Left lung (tissue), 10 donors: Measurements from ENCODE around the gene DNAJA4. TPM values are rescaled to one million over a fixed set of nuclear protein-coding genes. Genes with fewer than 3 reads are reported as not detected.

ENCODE experiments used
- ATAC-seq: fragments of 200-7000 bp; cut with Tn5 transposase; one replicate; pipeline ENCODE4 v1.9.1; 2020; ENCODE audit warnings: moderate library complexity
- DNase-seq, 4 donors: peaks; one replicate each; pipeline ENCODE4 v3.0.0-alpha.2; 2013 to 2020
- H3K27ac ChIP-seq, 2 donors: fragments of 200-600 bp; sonication (generic) in 1 of 2; one replicate each; pipeline versions ENCODE4 v1.5.0 to v1.8.0; 2020 to 2021
- H3K27me3 ChIP-seq, 2 donors: fragments of 200-600 bp; sonication (generic) in 1 of 2; one replicate each; pipeline versions ENCODE4 v1.5.0 to v1.8.0; 2020 to 2021
- H3K36me3 ChIP-seq, 2 donors: fragments of 200-600 bp; sonication (generic) in 1 of 2; one replicate each; pipeline versions ENCODE4 v1.5.0 to v1.8.0; 2020 to 2021
- H3K4me1 ChIP-seq, 2 donors: fragments of 200-600 bp; one replicate each; pipeline ENCODE4 v1.8.0; 2021
- H3K4me3 ChIP-seq, 2 donors: fragments of 200-600 bp; sonication (generic) in 1 of 2; one replicate each; pipeline versions ENCODE4 v1.5.0 to v1.8.0; 2020 to 2021; ENCODE audit warnings: mild to moderate bottlenecking in 1 of 2
- H3K9me3 ChIP-seq, 2 donors: fragments of 200-600 bp; sonication (generic) in 1 of 2; one replicate each; pipeline versions ENCODE4 v1.5.0 to v1.8.0; 2020 to 2021
- intact Hi-C, 2 donors: fragments of 100-400 bp; cut with DNase I; formaldehyde crosslinking; loops; one replicate each; pipeline versions ENCODE4 v1.11.2 to v1.14.2; 2022
- polyA plus RNA-seq, 6 donors: library from polyadenylated mRNA; unstranded; fragments of 120-200 nt; gene quantifications; one replicate each; pipeline ENCODE4 v1.2.1, GENCODE V29; 2013; ENCODE audit not compliant: insufficient read length in 6 of 6
- total RNA-seq, 2 donors: library from RNA; stranded (reverse); fragmentation: NEBNext Ultra II Directional; extraction: Animal tissue kit (Norgen Biotek cat#: 25700); gene quantifications; one replicate each; pipeline ENCODE4 v1.2.1, GENCODE V29; 2021
- TF ChIP-seq, protein P1 (sequence below), 2 donors: fragments of 200-600 bp; sonication (generic) in 1 of 2; IDR thresholded peaks; one replicate each; pipeline versions ENCODE4 v1.5.0 to v1.8.0; 2021; ENCODE audit warnings: antibody characterized with exemption in 2 of 2
- donor health status: DM: no; HTN: yes; CAD: no.
- donor health status: DM: no; HTN: no; CAD: no.

Gene DNAJA4
- total and polyA plus RNA-seq, 8 donors, result 17.2 to 45.3 (median 34.2) TPM

DNA sequence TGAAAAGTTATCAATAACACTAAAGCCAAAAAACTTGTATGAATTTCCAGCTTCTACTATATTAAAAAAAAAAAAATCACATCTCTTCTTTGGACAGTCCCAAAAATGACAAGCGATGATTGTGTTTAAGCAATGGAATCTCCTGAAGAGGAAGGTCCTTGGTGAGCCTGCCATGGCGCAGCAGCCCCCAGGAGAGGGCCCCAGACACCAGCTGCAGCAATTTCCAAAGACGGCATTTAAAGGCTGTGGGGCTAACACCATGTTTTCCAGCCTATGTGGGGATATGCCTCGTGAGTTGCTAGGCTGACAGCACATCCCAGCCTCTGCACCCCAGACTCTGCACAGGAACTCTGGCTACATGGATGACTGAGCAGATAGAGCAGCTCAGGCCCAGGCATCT, 20.4 kb downstream of the DNAJA4 start:
- intact Hi-C loops, result no loop called here

DNA sequence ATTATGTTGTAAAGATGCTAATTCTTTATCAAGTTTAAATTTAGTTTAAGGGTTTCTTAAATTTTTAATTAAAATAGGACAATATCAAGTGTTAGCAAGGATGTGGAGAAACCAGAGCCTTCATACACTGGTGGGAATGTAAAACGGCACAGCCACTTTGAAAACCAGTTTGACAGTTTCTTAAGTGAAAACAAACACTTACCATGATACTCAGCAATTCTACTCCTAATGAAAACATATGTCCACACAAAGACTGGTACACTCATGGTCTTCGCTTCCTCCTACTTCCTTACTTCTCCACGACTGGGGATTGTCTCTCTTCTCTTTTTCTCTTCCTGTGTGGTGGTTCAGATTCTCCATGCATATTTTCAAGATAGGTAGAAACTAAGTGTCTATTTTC, 25.9 kb downstream of the DNAJA4 start:
- H3K27ac ChIP-seq, result no peak overlapping the region
- TF ChIP-seq, protein P1, sequence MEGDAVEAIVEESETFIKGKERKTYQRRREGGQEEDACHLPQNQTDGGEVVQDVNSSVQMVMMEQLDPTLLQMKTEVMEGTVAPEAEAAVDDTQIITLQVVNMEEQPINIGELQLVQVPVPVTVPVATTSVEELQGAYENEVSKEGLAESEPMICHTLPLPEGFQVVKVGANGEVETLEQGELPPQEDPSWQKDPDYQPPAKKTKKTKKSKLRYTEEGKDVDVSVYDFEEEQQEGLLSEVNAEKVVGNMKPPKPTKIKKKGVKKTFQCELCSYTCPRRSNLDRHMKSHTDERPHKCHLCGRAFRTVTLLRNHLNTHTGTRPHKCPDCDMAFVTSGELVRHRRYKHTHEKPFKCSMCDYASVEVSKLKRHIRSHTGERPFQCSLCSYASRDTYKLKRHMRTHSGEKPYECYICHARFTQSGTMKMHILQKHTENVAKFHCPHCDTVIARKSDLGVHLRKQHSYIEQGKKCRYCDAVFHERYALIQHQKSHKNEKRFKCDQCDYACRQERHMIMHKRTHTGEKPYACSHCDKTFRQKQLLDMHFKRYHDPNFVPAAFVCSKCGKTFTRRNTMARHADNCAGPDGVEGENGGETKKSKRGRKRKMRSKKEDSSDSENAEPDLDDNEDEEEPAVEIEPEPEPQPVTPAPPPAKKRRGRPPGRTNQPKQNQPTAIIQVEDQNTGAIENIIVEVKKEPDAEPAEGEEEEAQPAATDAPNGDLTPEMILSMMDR (IDR thresholded peaks at IDR 0.05), result no peak
- H3K27me3 ChIP-seq, result no peaks in the 10 kb centered on the region
- H3K9me3 ChIP-seq, result no peaks in the 10 kb centered on the region
- ATAC-seq, result peak; percentile 89
- H3K36me3 ChIP-seq, result peaks cover 0 to 83% of the 10 kb centered on the region in 2 donors
- DNase-seq, result peak in 1 of 4 donors; percentile 34
- H3K4me1 ChIP-seq, result no peaks in the 10 kb centered on the region
- intact Hi-C loops, result no loop called here
- no peak overlapping the region for H3K4me3 ChIP-seq

More for the DNA sequence above, 20.4 kb downstream of the DNAJA4 start:
- H3K36me3 ChIP-seq, result peaks cover 0 to 100% of the 10 kb centered on the region in 2 donors
- H3K4me3 ChIP-seq, result no peak overlapping the region
- DNase-seq (no peak), ATAC-seq (no peak)
- TF ChIP-seq, protein P1 (IDR thresholded peaks at IDR 0.05), result no peak
- H3K27me3 ChIP-seq, result no peaks in the 10 kb centered on the region
- no peaks in the 10 kb centered on the region for H3K9me3 ChIP-seq
- no peak overlapping the region for H3K27ac ChIP-seq
- H3K4me1 ChIP-seq, result no peaks in the 10 kb centered on the region

DNA sequence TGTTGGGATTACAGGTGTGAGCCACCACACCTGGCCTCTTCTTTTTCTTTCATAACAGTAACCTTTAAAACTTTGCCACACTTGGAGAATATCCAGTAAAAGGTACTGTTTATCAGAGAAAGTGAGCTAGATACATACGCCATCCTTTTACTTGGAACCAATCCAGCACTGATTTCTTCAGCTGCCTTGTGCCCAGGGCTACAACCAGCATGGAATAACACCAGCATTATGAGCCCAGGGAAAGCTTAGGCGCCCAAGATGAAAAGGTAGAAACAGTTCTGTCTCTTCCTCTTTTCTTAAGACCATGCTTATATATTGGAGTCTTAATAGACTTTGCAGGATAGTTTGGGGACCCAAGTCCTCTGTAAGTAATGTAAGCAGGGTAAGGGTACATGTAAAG, 26.7 kb downstream of the DNAJA4 start:
- intact Hi-C loops, result no loop called here
- Histone ChIP-seq H3K27me3 (no peaks in the 10 kb centered on the region), H3K36me3 (peaks cover 0 to 75% of the 10 kb centered on the region in 2 donors), H3K4me1 (no peaks in the 10 kb centered on the region), H3K9me3 (no peaks in the 10 kb centered on the region), H3K27ac (no peak overlapping the region), H3K4me3 (no peak overlapping the region)
- TF ChIP-seq, protein P1 (IDR thresholded peaks at IDR 0.05), result no peak
- DNase-seq (no peak), ATAC-seq (no peak)

DNA sequence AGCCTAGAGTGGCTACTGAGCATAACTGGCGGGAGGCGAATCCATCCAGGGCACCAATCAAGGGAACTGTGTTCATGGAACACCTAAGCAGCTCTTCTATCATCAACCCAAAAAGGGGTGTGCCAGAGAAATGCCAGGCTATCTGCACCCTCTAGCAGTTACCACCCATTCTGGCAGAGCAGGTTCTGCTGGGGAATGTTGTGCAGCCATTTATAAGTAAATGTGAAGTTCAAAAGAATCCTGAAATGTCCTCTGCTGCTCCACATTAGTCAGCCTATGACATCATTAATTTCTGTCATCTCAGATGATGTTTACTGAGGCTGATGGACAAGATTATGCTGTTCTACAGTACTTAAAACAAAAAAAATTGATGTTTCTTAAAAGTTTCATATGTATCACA, 27.3 kb downstream of the DNAJA4 start:
- H3K4me3 ChIP-seq, result no peak overlapping the region
- H3K4me1 ChIP-seq, result no peaks in the 10 kb centered on the region
- TF ChIP-seq, protein P1 (IDR thresholded peaks at IDR 0.05), result no peak
- ATAC-seq (no peak), DNase-seq (no peak)
- no peaks in the 10 kb centered on the region for H3K27me3 ChIP-seq
- H3K36me3 ChIP-seq, result peaks cover 0 to 68% of the 10 kb centered on the region in 2 donors
- no peaks in the 10 kb centered on the region for H3K9me3 ChIP-seq
- H3K27ac ChIP-seq, result no peak overlapping the region
- intact Hi-C loops, result no loop called here

DNA sequence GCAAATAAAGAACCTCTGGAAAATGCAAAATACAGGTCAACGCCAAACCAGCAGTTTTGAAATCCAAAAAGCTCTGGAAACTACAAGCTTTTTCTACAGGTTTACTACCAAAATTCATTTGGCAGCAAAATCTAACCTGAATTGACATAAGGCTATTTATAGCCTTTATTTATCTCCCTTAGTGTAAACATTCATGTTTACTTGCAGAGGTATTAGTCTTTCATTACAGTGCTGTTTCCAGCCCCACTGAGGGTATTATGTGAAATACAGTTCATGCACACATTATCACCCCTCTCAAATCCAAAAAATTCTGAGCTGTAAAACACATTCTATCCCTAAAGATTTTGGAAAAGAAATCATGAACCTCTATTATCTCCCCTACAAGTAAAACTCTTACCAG, 27.9 kb downstream of the DNAJA4 start:
- peaks cover 0 to 63% of the 10 kb centered on the region in 2 donors for H3K36me3 ChIP-seq
- no peak overlapping the region for H3K4me3 ChIP-seq
- no peak overlapping the region for H3K27ac ChIP-seq
- TF ChIP-seq, protein P1 (IDR thresholded peaks at IDR 0.05), result no peak
- H3K4me1 ChIP-seq, result peaks cover 0 to 1% of the 10 kb centered on the region in 2 donors
- intact Hi-C loops, result no loop called here
- no peaks in the 10 kb centered on the region for H3K27me3 ChIP-seq
- no peak for ATAC-seq
- DNase-seq, result no peak
- H3K9me3 ChIP-seq, result no peaks in the 10 kb centered on the region
